GM18909 (cell line): Measurements from ENCODE around the gene RPS18.
"Not testable (repeated sequence)": the region's sequence is repeated elsewhere in the genome, so short reads cannot be mapped to it uniquely, and the experiment has no call there.

ENCODE experiments used
- ATAC-seq: cut with Tn5 transposase; IDR thresholded peaks from one replicate; pipeline ENCODE4 v1.9.1; 2021; ENCODE audit warnings: mild to moderate bottlenecking; ENCODE audit not compliant: unreplicated experiment, poor library complexity

RPS18 gene

DNA sequence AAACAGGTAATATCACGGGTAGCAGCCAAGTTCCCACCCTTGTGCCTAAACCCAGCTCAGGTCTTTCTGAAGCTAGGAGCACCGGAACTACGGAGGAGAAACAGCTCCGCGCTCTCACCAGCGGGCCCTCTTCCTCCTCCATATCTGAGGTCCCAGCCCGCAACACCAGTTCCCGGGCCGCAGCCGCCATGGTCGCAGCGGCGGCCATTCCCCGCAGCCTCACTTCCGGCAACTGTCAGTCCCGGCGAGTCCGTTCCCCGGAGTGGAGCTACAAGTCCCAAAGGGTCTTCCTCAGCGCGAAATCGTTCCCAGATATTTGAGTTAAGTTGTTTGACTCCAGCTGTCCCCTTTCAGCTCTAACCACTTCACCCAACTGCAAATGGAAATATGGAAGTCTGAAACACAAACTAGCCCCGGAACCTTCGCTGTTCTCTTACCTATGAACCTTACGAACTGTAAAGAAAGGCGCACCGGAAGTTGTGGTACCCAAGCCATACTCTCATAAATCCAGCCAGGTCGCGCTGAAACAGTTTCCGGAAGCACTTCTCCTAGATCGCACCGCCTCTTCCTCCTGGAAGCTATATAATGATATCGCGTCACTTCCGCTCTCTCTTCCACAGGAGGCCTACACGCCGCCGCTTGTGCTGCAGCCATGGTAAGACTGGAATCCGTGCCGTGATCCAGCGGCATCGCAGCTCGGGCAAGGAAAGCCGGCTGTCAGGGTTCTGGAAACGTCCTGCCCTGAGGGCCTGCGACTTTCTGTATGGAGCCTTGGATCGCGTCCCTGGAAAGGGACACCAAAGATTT is at the start of gene RPS18, which contains the start of gene VPS52:
Gene RPS18, plus strand, starts transcription at position 608 of the 807 bp plus-strand sequence. Its CDS starts 45 bp downstream, at position 653.
Gene VPS52, minus strand, starts transcription at position 409 of the 807 bp plus-strand sequence. Its CDS starts 201 bp downstream, at position 208.
- ATAC-seq = peak; percentile 83

DNA sequence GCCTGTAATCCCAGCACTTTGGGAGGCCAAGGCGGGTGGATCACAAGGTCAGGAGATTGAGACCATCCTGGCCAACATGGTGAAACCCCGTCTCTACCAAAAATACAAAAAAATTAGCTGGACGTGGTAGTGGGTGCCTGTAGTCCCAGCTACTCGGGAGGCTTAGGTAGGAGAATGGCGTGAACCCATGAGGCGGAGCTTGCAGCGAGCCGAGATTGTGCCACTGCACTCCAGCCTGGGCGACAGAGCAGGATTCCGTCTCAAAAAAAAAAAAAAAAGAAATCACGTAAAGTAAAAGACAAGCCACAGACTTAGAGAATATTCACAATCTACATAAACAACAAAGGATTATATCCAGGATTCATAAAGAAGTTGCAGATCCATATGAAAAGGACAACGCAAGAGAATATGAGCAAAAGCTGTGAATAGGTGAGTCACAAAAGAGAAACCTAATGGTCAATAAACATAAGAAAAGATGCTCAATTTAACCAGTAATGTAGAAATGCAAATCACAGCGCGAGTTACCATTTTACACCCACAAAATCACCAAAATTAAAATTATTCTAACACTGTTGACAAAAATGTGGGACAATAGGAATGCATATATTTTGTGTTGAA is 45.3 kb upstream of the RPS18 start:
- ATAC-seq = not testable (repeated sequence)

DNA sequence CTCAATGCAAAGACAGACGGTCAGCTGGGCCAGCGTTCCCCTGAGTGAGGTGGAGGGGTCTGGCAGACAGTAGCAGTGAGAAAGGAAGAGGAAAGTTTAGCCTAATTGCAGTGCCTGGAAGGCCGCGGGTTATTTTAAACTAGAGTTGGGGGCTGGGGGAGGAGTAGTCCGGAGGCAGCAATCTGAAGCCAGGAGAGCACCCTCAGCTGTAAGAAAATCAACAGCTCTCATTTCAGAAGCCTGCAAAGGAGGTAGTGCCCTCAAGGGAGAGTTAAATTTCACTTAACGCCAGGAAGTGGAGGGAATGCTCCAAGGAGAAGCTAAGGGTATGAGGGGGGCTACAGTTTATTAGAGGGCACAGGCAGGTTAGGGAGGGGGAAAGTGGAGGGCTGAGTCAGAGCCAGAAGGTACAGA is 36.6 kb upstream of the RPS18 start:
- no peak for ATAC-seq

DNA sequence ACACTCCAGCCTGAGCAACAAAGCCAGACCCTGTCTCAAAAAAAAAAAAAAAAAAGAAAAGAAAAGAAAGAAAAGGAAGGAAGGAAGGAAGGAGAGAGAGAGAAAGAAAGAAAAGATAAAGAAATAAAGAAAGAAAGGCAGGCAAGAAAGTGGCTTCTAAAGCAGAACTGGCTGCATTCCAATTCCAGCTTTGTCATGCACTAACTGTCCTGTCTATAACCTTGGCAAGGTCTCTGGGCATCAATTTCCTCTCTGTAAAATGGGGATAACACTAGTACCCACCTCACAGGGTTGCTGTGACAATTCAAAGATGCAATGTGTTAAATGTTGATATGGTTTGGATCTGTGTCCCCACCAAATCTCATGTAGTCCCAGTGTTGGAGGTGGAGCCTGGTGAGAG is 35.5 kb upstream of the RPS18 start:
- ATAC-seq = no peak

DNA sequence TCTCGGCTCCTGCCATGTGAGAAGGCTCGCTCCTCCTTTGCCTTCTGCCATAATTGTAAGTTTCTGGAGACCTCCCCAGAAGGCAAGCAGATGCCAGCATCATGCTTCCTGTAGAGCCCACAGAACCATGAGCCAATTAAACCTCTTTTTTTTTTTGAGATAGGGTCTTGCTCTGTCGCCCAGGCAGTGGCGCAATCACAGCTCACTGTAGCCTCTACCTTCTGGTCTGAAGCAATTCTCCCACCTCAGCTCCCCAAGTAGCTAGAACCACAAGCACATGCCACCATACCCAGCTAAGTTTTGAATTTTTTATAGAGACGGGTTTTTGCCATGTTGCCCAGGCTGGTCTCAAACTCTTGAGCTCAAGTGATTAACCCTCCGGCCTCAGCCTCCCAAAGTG is 35.0 kb upstream of the RPS18 start:
- ATAC-seq = no peak

DNA sequence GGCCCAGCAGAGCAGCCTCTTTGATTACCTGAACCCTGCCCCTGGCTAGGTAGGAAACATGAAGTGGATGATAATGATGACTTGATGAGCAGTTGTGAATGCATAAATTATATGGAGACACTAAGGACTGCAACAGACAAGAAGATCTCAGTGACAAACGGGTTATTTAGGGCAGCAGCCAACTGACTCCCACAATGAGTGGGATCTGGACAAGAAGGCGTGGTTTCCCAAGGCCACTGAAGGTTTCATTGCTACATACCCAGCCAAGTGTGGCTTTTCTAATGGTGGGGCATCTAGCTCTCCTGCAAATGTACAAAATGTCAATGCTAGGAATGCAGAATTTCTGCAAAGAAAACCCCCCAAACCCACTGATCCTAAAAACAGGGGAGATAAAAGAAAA is 34.1 kb upstream of the RPS18 start:
- ATAC-seq = no peak

DNA sequence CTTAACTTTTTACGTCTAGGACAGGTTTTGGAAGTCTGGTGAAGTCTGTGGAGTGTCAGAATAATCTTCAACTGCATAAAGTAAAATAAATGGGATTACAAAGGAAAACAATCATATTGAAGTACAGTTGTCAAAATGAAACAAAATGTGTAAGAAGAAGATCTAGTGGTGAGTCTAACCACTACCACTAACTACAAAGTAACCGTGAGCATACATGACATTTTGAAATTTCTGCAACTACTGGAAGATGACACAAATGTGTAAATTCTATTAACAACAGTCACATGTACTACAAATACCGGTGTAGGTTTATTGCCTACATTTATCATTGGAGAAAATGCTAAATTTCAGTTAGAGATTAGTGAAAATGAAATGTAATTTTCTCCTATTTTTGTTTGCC is 29.9 kb upstream of the RPS18 start:
- ATAC-seq = no peak

GRCh38 chr6:33243476-33243875 is 28.4 kb upstream of the RPS18 start:
- ATAC-seq = no peak

DNA sequence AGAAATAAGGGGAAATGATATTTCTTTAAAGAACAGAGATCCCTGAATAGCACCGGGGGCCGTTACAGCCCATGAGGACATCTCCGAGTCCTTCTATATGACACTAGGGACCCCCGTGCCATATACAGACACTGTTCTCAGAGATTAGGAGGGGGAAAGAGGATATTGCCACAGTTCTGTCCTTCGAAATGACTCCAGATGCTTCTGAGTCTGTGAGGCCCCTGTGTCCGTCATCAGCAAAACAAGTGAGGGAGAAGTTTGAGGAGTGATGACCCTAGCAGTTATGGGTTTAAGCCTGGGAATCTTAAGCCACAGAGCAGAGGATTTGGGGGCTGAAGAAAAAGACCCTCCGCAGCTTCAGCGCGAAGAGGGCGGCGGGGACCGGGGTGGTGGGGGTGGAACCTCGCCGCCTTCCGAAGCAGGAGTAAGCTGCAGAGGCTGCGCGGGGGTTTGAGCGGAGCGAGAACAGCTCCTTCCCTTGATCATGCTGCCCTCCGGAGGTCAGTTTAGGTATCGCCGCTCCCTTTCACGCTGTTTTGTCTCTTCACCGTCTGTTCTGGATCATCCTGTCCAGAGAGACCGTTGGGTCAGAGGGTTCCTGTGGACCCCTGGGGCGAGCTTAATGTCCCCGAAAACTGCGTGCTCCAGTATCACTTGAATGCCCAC is 23.8 kb upstream of the RPS18 start:
- peak; percentile 42 for ATAC-seq

DNA sequence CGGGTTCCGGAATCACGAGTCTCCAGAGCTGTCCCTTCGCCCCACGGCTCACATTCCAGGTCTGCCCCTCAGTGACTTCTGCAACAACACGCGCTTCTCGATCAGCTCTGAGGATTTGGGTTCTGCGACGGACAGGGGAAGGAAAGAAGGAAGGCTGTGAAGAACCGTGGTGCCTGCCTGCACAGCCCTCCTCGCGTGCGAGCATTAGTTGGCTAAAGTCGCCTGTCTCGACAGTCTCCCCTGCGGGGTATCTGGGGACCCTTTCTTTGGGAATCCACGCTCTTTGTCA is 23.3 kb upstream of the RPS18 start:
- peak; percentile 5 for ATAC-seq

DNA sequence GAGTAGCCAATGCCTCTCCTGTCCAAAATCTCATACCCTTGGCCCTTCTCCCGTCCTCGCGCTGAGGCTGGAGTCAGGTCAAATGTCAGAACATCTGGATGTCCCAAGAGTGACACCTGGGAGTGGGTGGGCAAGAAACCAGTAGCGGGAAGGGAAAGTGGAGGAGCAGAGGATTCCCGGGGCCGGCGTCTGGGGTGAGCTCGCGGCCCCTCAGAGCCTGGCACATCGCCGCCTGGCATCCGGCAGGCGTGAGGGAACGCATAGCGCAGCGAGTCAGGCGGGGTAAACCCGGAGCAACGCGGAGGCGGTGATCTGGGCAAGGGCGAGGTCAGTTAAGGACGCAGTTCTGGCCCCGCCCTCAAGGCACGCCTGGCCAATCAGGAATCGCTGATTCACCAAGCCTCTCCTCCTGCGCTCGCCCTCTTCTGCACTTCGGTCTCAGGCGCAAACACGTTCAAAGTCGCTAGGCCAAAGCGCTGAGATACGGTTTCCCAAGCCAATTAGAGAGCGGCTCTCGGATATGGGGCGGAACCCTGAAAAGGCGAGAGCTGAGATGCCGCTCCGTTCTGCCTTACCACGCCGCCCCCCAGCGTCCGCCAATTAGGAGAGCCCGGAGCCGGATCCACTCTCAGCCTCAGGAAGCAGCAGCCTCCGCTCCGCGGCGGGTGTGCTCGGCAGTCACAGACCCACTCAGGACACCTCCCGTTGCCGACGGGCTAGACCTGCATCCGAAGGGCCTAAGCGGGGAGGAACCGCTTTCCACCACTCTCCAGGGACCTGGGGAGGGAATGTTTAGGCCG is 22.7 kb upstream of the RPS18 start:
- peak; percentile 93 for ATAC-seq

GRCh38 chr6:33249732-33250630 is 21.9 kb upstream of the RPS18 start:
- no peak for ATAC-seq

DNA sequence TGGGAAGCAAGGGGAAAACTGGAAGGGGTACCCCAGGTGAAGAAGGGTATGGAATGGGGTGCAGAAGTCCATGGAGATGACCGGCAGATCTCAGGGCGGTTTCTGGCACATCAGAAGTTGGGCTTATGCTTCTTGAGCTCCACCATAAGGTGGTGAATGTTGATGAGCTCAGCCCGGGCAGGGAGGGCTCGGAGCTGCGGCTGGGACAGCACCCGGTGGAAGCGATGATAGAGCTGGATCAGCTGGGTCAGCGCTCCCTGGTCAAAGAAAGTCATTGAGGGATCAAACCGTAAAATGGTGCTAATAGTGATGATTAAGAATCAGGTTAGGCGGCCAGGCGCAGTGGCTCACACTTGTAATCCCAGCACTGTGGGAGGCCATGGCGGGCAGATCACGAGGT is 21.1 kb upstream of the RPS18 start:
- no peak for ATAC-seq

DNA sequence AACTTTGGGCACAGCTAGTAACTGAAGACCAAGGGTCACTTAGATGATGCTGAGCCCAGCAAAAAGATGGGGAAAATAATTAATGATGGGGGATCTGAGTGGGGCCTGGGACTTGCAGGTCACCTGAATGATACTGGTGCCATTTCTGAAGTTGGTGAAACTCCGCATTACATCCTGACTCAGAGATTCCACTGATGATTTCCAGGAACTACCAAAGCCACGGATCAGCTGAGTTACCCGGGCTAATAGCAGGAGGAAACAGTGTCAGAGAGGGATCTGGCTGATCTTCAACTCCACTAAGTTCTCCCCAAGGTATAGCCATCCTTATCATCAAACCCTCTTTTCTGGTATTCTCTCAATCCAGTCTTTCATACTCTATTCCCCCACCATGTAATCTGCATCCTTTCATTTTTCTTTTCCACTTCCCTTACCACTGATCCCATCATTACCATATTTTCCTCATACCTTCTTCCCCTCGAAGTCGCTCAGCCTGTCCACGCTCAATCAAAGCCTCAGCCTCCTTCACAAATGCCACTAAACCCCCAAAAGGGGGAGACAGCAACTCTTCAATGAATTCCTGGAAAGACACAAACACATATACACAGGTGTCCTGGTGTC is 20.4 kb upstream of the RPS18 start:
- no peak for ATAC-seq

GRCh38 chr6:33252759-33253158 is 19.1 kb upstream of the RPS18 start:
- ATAC-seq = no peak

GRCh38 chr6:33254591-33254990 is 17.3 kb upstream of the RPS18 start:
- ATAC-seq = no peak

DNA sequence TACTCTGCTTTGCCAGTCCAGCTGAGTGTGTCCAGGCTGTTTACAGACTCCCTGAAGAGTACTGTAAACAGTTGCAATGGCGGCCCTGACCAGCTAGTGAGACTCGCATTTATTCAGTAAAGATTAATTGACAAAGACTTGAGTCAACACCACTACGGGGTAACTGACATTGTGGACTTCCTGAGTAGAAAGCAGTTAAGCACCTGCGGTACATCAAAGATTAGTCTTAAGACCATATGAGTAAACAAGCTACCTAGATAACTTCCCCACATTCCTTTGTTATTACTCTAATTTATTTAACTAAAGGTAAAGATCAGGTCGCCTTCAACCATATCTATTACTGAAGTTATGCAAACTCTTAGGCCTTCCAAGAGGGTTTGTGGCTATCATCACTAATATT is 12.8 kb upstream of the RPS18 start:
- no peak for ATAC-seq

- ATAC-seq = not testable (repeated sequence)
Observed at GRCh38 chr6:33262490-33262889, 9.4 kb upstream of the RPS18 start.

DNA sequence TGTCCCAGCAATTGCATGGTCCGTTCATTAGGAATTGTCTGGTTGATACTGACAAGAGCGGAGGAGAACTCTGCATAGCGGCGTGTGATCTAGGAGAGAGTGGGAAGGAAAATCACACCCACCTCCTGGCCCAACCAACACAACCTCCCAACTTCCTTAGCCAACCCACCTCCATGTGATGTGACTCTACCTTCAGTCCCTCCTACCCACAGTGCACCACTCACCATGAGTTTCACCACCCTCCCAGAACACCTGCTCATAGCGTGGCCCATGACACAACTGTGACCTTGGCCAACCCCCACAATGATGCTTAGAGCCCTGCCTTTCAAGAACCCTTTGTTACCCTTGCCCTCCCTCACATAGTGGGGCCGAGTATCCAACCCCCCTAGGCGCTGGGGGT is 7.9 kb upstream of the RPS18 start:
- no peak for ATAC-seq
